Sigmoid colon (tissue), 4 donors: ENCODE measurements around the gene ASIC3.

Experiments used
- CTCF ChIP-seq, 4 experiments: fragments of 450-650 bp in 3 of 4; fragments of 200-600 bp in 1 of 4; IDR thresholded peaks; one replicate each; pipeline ENCODE4 v1.5.1; 2016 to 2019; ENCODE audit warnings: antibody characterized with exemption in 4 of 4, mild to moderate bottlenecking in 3 of 4, moderate library complexity in 2 of 4
- EP300 ChIP-seq, 4 donors: sonication (generic); formaldehyde crosslinking; IDR thresholded peaks; one replicate each; pipeline ENCODE4 v1.6.1; 2017; ENCODE audit warnings: antibody characterized with exemption in 4 of 4
- POLR2A ChIP-seq, 2 donors: fragments of 450-650 bp; IDR thresholded peaks; one replicate each; pipeline ENCODE4 v1.6.1; 2016; ENCODE audit warnings: antibody characterized with exemption in 2 of 2, mild to moderate bottlenecking in 2 of 2, moderate library complexity in 2 of 2
- POLR2AphosphoS5 ChIP-seq, 4 donors: sonication (generic); formaldehyde crosslinking; IDR thresholded peaks; one replicate each; pipeline ENCODE4 v1.6.1; 2017; ENCODE audit warnings: antibody characterized with exemption in 4 of 4

DNA sequence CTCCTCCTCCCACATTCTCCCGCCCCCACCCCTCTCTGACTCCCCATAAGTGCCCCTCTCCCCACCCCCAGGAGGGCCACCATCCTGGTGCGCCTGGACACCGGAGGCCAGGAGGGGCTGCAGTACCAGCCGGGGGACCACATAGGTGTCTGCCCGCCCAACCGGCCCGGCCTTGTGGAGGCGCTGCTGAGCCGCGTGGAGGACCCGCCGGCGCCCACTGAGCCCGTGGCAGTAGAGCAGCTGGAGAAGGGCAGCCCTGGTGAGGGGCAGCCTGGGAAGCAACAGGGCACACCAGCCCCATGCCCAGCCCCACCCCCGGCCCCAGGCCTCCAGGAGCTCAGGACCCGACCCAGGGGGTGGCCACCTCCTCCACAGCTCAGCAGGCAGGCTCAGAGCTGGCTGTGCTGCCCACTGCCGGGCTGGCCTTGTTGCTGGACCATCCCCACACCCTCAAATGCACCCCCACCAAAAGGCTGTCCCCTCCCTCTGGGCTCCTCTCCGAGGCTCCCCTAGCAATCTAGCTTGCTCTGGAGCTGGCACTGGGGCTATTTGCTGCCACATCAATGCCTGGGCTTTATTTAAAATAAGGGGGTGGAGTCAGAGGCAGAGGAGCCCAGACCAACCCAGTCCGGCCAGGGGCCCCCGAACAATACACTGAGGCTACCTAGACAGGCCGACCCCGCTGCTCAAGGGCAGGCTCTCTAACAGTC lies 38.8 kb upstream of the ASIC3 start:
- TF ChIP-seq CTCF (IDR thresholded peaks at IDR 0.05) (no peak), POLR2AphosphoS5 (IDR thresholded peaks at IDR 0.05) (no peak), POLR2A (IDR thresholded peaks at IDR 0.05) (no peak), EP300 (IDR thresholded peaks at IDR 0.05) (no peak)
